Thyroid gland (tissue), 4 donors: ENCODE data around the gene LIN28A. TPM values are rescaled to one million over a fixed set of nuclear protein-coding genes. Genes with fewer than 3 reads are reported as not detected.

Experiments
- DNase-seq, 2 donors: peaks; one replicate each; pipeline ENCODE4 v3.0.0-alpha.2; 2019
- H3K27ac ChIP-seq, 3 donors: fragments of 200-600 bp; sonication (generic); 1 replicate in 2 of 3; 2 replicates in 1 of 3; pipeline ENCODE4 v1.5.1; 2016 to 2019; ENCODE audit warnings: mild to moderate bottlenecking in 1 of 3, moderate library complexity in 1 of 3
- H3K27me3 ChIP-seq: fragments of 200-600 bp; sonication (generic); one replicate; pipeline ENCODE4 v1.5.1; 2019
- H3K36me3 ChIP-seq, 2 donors: fragments of 200-600 bp; sonication (generic); one replicate each; pipeline ENCODE4 v1.5.1; 2016 to 2019
- H3K4me1 ChIP-seq, 2 donors: fragments of 200-600 bp; sonication (generic); one replicate each; pipeline ENCODE4 v1.5.1; 2017 to 2019
- H3K4me3 ChIP-seq, 3 donors: fragments of 200-600 bp; sonication (generic); replicated peaks in 1 of 3; 1 replicate in 2 of 3; 2 replicates in 1 of 3; pipeline ENCODE4 v1.5.1; 2016; ENCODE audit warnings: mild to moderate bottlenecking in 1 of 3
- H3K9me3 ChIP-seq: fragments of 200-600 bp; sonication (generic); one replicate; pipeline ENCODE4 v1.5.1; 2017
- POLR2A ChIP-seq, 2 donors: fragments of 450-650 bp; IDR thresholded peaks; one replicate each; pipeline ENCODE4 v1.6.1; 2017; ENCODE audit warnings: antibody characterized with exemption in 2 of 2, mild to moderate bottlenecking in 2 of 2, moderate library complexity in 1 of 2
- whole genome bisulfite sequencing, 2 donors: methylation state at CpG; one replicate each; pipeline ENCODE4 v1.1.5; 2017; 5-methylcytosine and 5-hydroxymethylcytosine counted together
- intact Hi-C: fragments of 100-400 bp; cut with DNase I; formaldehyde crosslinking; loops from one replicate; pipeline ENCODE4 v1.15.1; 2023
- total RNA-seq, 4 donors: library from RNA; depleted of rRNA; stranded (reverse); fragments of >200 nt; gene quantifications; one replicate each; pipeline ENCODE4 v1.2.3, GENCODE V29; 2016
- TF ChIP-seq, protein P1 (sequence below), 6 experiments: fragments of 200-600 bp in 3 of 6; fragments of 450-650 bp in 3 of 6; sonication (generic) in 3 of 6; IDR thresholded peaks; one replicate each; pipeline ENCODE4 v1.5.1; 2016 to 2019; ENCODE audit warnings: antibody characterized with exemption in 6 of 6, mild to moderate bottlenecking in 2 of 6, inconsistent platforms in 1 of 6, moderate library complexity in 1 of 6

The LIN28A gene
- total RNA-seq, 4 donors from 2014 or later, result not detected

DNA sequence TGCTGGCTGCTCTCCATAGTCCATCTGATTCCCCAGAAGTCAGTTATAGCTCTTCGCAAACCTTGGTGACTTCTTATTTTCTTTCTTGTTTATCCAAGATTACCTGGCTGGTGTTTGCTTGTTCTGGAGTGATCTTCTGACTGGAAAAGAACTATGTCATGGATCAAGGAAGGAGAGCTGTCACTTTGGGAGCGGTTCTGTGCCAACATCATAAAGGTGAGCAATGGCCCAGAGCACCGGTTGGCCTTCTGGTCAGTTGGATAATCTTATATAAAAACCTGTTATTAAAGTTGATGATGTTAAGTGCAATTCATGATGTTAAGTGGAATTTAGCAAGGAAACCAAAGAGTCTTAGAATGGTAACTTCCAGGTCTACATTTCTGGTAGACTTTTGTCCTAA lies 22.2 kb downstream of the LIN28A start:
- no peaks in the 10 kb centered on the region for H3K9me3 ChIP-seq
- 40 to 42% methylated on average over 3 of the region's 3 CpGs for WGBS, 2 donors
- peak overlapping the region in 1 of 3 donors; percentile 33 for H3K27ac ChIP-seq
- H3K4me1 ChIP-seq, result peaks cover 4 to 12% of the 10 kb centered on the region in 2 donors
- TF ChIP-seq POLR2A (IDR thresholded peaks at IDR 0.05), result no peak
- H3K4me3 ChIP-seq, result peak overlapping the region in 2 of 3 donors; percentile 33 to 43
- intact Hi-C loops, result no loop called here
- peaks cover 7 to 9% of the 10 kb centered on the region in 2 donors for H3K36me3 ChIP-seq
- H3K27me3 ChIP-seq, result no peaks in the 10 kb centered on the region
- DNase-seq, result no peak

DNA sequence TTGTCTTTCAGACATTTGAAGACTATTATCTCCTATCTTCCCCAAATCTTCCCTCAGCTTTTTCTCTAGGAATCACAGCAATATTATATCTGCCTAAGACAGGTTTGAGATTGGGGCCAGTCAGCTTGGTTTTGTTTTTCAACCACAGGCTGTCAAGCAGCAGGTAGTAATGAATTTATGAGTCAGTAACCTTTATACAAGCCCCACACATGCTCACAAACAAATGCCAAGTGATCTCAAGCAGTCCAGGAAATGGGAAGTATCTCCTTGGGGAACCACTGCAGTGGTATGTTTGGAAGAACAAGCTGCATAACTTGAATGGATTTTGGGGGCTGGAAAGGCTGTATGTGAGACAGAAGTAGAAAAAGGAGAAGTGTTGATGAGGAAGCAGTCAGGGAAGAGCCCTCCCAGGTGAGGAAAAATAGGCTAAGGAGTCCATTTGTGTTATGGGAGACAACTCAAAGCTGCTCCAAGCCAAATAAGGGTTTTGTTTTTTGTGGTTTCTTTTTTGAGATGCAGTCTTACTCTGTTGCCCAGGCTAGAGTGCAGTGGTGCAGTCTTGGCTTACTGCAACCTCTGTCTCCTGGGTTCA lies 23.6 kb downstream of the LIN28A start:
- Histone ChIP-seq H3K4me1 (peaks cover 4 to 12% of the 10 kb centered on the region in 2 donors), H3K36me3 (peaks cover 14 to 23% of the 10 kb centered on the region in 2 donors)
- intact Hi-C loops, result no loop called here

DNA sequence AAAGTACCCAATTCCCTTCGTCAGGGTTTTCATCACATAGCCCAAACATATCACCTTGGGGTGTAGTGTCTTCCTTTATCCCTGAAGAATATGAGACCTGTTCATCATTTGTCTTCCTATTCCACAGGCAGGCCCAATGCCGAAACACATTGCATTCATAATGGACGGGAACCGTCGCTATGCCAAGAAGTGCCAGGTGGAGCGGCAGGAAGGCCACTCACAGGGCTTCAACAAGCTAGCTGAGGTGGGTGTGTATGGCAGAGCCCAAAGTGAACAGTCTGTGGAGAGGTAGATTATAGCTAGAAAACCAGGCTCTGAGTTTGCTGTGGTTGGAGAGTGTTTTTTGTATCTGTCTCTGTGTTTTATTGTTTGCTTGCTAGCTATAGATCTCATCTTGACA lies 27.4 kb downstream of the LIN28A start:
- DNase-seq, result no peak
- Histone ChIP-seq H3K4me3 (no peak overlapping the region), H3K9me3 (no peaks in the 10 kb centered on the region), H3K27ac (no peak overlapping the region), H3K36me3 (peaks cover 20 to 44% of the 10 kb centered on the region in 2 donors), H3K4me1 (peaks cover 0 to 8% of the 10 kb centered on the region in 2 donors), H3K27me3 (no peaks in the 10 kb centered on the region)
- TF ChIP-seq, protein P1, sequence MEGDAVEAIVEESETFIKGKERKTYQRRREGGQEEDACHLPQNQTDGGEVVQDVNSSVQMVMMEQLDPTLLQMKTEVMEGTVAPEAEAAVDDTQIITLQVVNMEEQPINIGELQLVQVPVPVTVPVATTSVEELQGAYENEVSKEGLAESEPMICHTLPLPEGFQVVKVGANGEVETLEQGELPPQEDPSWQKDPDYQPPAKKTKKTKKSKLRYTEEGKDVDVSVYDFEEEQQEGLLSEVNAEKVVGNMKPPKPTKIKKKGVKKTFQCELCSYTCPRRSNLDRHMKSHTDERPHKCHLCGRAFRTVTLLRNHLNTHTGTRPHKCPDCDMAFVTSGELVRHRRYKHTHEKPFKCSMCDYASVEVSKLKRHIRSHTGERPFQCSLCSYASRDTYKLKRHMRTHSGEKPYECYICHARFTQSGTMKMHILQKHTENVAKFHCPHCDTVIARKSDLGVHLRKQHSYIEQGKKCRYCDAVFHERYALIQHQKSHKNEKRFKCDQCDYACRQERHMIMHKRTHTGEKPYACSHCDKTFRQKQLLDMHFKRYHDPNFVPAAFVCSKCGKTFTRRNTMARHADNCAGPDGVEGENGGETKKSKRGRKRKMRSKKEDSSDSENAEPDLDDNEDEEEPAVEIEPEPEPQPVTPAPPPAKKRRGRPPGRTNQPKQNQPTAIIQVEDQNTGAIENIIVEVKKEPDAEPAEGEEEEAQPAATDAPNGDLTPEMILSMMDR (IDR thresholded peaks at IDR 0.05), result no peak
- no peak for TF ChIP-seq POLR2A (IDR thresholded peaks at IDR 0.05)
- intact Hi-C loops, result loop anchor here (5.0 kb wide), 1 partner anchor 34 kb away; the partner anchor contains the start of gene HMGN2
- WGBS, 2 donors, result 93 to 99% methylated on average over 6 of the region's 6 CpGs

More for the DNA sequence above, 23.6 kb downstream of the LIN28A start:
- no peak for DNase-seq
- no peaks in the 10 kb centered on the region for H3K9me3 ChIP-seq
- H3K27ac ChIP-seq, result no peak overlapping the region
- no peaks in the 10 kb centered on the region for H3K27me3 ChIP-seq
- H3K4me3 ChIP-seq, result no peak overlapping the region
- TF ChIP-seq, protein P1 (IDR thresholded peaks at IDR 0.05), result no peak
- no peak for TF ChIP-seq POLR2A (IDR thresholded peaks at IDR 0.05)

DNA sequence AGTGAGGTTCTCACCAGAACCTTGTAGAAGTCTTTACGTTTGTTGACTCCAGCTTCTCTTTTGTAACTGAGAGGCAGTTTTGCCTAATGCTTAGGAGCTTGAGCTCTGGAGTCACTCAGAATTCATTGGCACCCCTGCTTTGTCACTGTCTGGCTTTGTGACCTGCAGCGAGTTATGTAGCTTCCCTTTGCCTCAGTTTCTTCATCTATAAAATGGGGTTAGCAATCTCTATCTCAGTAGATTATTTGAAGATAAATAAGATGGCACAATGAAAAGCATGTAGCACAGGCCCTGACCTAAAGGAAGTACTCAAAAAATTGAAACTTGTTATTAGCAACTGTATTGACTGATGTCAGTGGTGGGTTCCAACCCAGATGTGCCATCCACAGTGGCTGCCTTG lies 29.6 kb downstream of the LIN28A start:
- Histone ChIP-seq H3K9me3 (no peaks in the 10 kb centered on the region), H3K27me3 (no peaks in the 10 kb centered on the region), H3K4me1 (no peaks in the 10 kb centered on the region), H3K27ac (no peak overlapping the region), H3K4me3 (no peak overlapping the region), H3K36me3 (peaks cover 34 to 49% of the 10 kb centered on the region in 2 donors)
- intact Hi-C loops, result no loop called here
- WGBS, 2 donors, result 94 to 97% methylated on average over 2 of the region's 2 CpGs
- no peak for DNase-seq
- TF ChIP-seq POLR2A (IDR thresholded peaks at IDR 0.05), result no peak
- TF ChIP-seq, protein P1 (IDR thresholded peaks at IDR 0.05), result no peak

DNA sequence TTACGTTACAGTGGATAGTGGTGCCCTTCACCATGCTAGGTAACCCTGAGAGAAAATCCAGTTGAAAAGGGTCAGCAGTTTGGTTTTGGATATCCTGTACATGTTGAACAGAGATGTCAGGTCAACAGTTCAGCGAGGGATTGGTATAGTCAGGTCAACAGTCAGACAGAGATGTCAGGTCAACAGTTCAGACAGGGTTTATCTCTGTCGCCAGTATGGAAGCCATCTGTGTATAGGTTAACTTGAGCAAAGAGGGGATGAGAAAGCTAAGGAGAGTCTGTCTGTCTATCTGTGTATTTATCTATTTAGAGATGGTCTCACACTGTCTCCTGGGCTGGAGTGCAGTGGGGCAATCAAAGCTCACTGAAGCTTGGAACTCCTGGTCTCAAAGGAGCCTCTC lies 39.3 kb downstream of the LIN28A start:
- no peaks in the 10 kb centered on the region for H3K9me3 ChIP-seq
- DNase-seq, result no peak
- TF ChIP-seq, protein P1 (IDR thresholded peaks at IDR 0.05), result no peak
- no peak for TF ChIP-seq POLR2A (IDR thresholded peaks at IDR 0.05)
- no peak overlapping the region for H3K4me3 ChIP-seq
- no peak overlapping the region for H3K27ac ChIP-seq
- no peaks in the 10 kb centered on the region for H3K4me1 ChIP-seq
- intact Hi-C loops, result no loop called here
- H3K27me3 ChIP-seq, result no peaks in the 10 kb centered on the region
- 97 to 100% methylated on average over 3 of the region's 3 CpGs for WGBS, 2 donors
- peaks cover 4 to 12% of the 10 kb centered on the region in 2 donors for H3K36me3 ChIP-seq
